NCI-H748 (cell line): ENCODE data around the gene ELFN2.

Experiments
- DNase-seq: peaks from one replicate; lab custom pipeline; 2025; ENCODE audit not compliant: unreplicated experiment; lab: John Stamatoyannopoulos, UW

The ELFN2 gene

GRCh38 chr22:37324340-37325038 is 102.8 kb downstream of the ELFN2 start:
- DNase-seq: peak; percentile 2

GRCh38 chr22:37320726-37321677 is 106.3 kb downstream of the ELFN2 start:
- no peak for DNase-seq

- no peak for DNase-seq
These were observed 107.8 kb downstream of the ELFN2 start for GRCh38 chr22:37319469-37319868.

GRCh38 chr22:37318364-37319109 is 108.7 kb downstream of the ELFN2 start:
- DNase-seq: no peak
